ENCODE results near the gene NUP107. TPM values are rescaled to one million over a fixed set of nuclear protein-coding genes. Genes with fewer than 3 reads are reported as not detected.

Gene NUP107
- total and polyA plus RNA-seq, 11 donors, result 10.4 to 27.0 (median 20.5) TPM

GRCh38 chr12:68699486-68699885 lies 12.7 kb downstream of the NUP107 start:
- intact Hi-C loops (cut with DNase I), result no loop called here
- 81 to 94% (median 88%) methylated on average over 1 of the region's 1 CpG for whole genome bisulfite sequencing, 4 donors
- ATAC-seq, result no peak

DNA sequence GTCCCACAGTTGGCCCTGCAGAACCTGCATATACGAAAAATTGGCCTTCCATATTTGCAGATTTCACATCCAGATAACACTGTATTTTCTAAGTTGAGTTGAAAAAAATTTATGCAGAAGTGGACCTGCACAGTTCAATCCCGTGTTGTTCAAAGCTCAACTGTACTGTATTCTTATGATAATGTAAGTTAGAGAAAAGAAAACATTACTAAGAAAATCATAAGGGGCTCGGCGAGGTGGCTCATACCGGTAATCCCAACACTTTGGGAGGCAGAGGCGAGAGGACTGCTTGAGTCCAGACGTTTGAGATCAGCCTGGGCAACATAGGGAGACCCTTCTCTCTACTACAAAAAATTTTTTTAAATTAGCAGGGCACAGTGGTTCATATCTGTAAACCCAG lies 41.0 kb downstream of the NUP107 start:
- intact Hi-C loops (cut with DNase I), result no loop called here
- peaks cover 0 to 98% (median 83%) of the 10 kb centered on the region in 9 donors for H3K36me3 ChIP-seq
- 91 to 94% (median 93%) methylated on average over 7 of the region's 7 CpGs for WGBS, 4 donors
- no peaks in the 10 kb centered on the region for H3K4me1 ChIP-seq
- no peak overlapping the region for H3K4me3 ChIP-seq
- H3K9me3 ChIP-seq, result no peaks in the 10 kb centered on the region
- no peak overlapping the region for H3K27ac ChIP-seq
- ATAC-seq, result no peak
- TF ChIP-seq, protein P1, sequence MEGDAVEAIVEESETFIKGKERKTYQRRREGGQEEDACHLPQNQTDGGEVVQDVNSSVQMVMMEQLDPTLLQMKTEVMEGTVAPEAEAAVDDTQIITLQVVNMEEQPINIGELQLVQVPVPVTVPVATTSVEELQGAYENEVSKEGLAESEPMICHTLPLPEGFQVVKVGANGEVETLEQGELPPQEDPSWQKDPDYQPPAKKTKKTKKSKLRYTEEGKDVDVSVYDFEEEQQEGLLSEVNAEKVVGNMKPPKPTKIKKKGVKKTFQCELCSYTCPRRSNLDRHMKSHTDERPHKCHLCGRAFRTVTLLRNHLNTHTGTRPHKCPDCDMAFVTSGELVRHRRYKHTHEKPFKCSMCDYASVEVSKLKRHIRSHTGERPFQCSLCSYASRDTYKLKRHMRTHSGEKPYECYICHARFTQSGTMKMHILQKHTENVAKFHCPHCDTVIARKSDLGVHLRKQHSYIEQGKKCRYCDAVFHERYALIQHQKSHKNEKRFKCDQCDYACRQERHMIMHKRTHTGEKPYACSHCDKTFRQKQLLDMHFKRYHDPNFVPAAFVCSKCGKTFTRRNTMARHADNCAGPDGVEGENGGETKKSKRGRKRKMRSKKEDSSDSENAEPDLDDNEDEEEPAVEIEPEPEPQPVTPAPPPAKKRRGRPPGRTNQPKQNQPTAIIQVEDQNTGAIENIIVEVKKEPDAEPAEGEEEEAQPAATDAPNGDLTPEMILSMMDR (IDR thresholded peaks at IDR 0.05), result no peak
- no peak for TF ChIP-seq POLR2A (IDR thresholded peaks at IDR 0.05)
- H3K27me3 ChIP-seq, result no peaks in the 10 kb centered on the region
- no peak for DNase-seq

More at GRCh38 chr12:68699486-68699885, 12.7 kb downstream of the NUP107 start:
- Histone ChIP-seq H3K4me1 (no peaks in the 10 kb centered on the region), H3K27ac (no peak overlapping the region), H3K9me3 (no peaks in the 10 kb centered on the region), H3K27me3 (no peaks in the 10 kb centered on the region), H3K4me3 (no peak overlapping the region), H3K36me3 (peaks cover 4 to 100% (median 98%) of the 10 kb centered on the region in 9 donors)
- TF ChIP-seq, protein P1 (IDR thresholded peaks at IDR 0.05), result no peak
- no peak for TF ChIP-seq POLR2A (IDR thresholded peaks at IDR 0.05)
- DNase-seq, result no peak

DNA sequence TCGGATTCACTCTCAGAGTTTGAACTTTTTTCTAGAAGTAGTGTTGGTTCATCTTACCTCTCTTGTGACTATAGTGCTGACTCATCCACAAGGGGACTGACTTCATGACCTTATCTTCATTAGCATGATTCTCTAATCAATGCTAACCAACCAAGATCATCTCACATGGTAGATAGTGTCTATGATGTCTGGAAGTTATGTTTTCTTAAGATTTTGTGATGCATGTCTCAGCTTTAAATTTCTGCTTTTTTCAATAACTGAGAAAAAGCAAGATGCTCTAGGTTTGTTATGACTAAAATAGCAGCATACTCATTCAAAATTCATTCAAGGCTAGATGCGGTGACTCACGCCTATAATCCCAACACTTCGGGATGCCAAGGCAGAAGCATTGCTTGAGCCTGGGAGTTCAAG lies 46.9 kb downstream of the NUP107 start:
- no peak overlapping the region for H3K4me3 ChIP-seq
- H3K36me3 ChIP-seq, result peaks cover 0 to 99% (median 78%) of the 10 kb centered on the region in 9 donors
- H3K27ac ChIP-seq, result no peak overlapping the region
- no peaks in the 10 kb centered on the region for H3K27me3 ChIP-seq
- DNase-seq, result no peak
- no peaks in the 10 kb centered on the region for H3K9me3 ChIP-seq
- no peak for TF ChIP-seq POLR2A (IDR thresholded peaks at IDR 0.05)
- TF ChIP-seq, protein P1 (IDR thresholded peaks at IDR 0.05), result no peak
- intact Hi-C loops (cut with DNase I), result no loop called here
- no peaks in the 10 kb centered on the region for H3K4me1 ChIP-seq
- 95 to 100% (median 95%) methylated on average over 4 of the region's 4 CpGs for WGBS, 4 donors
- no peak for ATAC-seq

GRCh38 chr12:68739891-68740290 lies 53.1 kb downstream of the NUP107 start:
- Histone ChIP-seq H3K27me3 (no peaks in the 10 kb centered on the region), H3K4me3 (no peak overlapping the region), H3K9me3 (no peaks in the 10 kb centered on the region), H3K36me3 (peaks cover 0 to 79% (median 51%) of the 10 kb centered on the region in 9 donors), H3K27ac (no peak overlapping the region), H3K4me1 (no peaks in the 10 kb centered on the region)
- intact Hi-C loops (cut with DNase I), result loop anchor here in 2 of 10 donors (10.0 kb wide), 2 partner anchors 65 to 505 kb away; partner anchors contain the start of gene MDM2 (in 1 of the 2)
- ATAC-seq, result no peak
- TF ChIP-seq, protein P1 (IDR thresholded peaks at IDR 0.05), result no peak
- no peak for TF ChIP-seq POLR2A (IDR thresholded peaks at IDR 0.05)
- DNase-seq, result no peak
- WGBS, 4 donors, result 73 to 85% (median 80%) methylated on average over 6 of the region's 6 CpGs
